GM10266 (cell line): ENCODE data around the gene IRS2.
"Not testable (repeated sequence)": the region's sequence is repeated elsewhere in the genome, so short reads cannot be mapped to it uniquely, and the experiment has no call there.

Source experiments
- DNase-seq: peaks from one replicate; pipeline ENCODE4 v3.0.0; 2012; ENCODE audit errors: extremely low spot score
- TF ChIP-seq, protein P1 (sequence below): IDR thresholded peaks from 2 replicates; pipeline ENCODE4 v1.5.1; 2012; ENCODE audit warnings: mild to moderate bottlenecking, low read depth; ENCODE audit not compliant: control insufficient read depth, insufficient read depth; ENCODE audit errors: missing control alignments

The IRS2 gene

DNA sequence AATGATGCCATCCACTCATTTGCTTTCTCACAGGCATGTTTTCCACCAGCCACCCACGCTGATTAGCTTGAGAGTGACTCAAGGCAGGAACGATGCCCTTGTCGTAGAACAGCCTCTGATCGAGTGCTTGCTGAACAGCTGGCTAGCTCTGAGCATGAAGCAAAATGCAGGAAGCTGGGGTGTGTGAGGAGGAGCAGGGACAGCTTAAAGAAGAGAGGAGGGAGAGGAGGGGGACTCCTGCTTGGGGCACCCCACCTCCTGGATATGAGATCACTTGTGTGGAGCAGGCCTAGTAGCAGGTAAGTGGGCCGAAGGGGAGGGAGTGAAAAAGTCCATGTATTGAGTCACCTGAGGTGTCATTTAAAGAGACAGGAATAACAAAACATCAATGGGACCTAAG is 48.8 kb downstream of the IRS2 start:
- no peak for DNase-seq
- TF ChIP-seq, protein P1, sequence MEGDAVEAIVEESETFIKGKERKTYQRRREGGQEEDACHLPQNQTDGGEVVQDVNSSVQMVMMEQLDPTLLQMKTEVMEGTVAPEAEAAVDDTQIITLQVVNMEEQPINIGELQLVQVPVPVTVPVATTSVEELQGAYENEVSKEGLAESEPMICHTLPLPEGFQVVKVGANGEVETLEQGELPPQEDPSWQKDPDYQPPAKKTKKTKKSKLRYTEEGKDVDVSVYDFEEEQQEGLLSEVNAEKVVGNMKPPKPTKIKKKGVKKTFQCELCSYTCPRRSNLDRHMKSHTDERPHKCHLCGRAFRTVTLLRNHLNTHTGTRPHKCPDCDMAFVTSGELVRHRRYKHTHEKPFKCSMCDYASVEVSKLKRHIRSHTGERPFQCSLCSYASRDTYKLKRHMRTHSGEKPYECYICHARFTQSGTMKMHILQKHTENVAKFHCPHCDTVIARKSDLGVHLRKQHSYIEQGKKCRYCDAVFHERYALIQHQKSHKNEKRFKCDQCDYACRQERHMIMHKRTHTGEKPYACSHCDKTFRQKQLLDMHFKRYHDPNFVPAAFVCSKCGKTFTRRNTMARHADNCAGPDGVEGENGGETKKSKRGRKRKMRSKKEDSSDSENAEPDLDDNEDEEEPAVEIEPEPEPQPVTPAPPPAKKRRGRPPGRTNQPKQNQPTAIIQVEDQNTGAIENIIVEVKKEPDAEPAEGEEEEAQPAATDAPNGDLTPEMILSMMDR: no peak

- TF ChIP-seq, protein P1: no peak
- no peak for DNase-seq
Measured at GRCh38 chr13:109737046-109737573, 49.3 kb downstream of the IRS2 start.

DNA sequence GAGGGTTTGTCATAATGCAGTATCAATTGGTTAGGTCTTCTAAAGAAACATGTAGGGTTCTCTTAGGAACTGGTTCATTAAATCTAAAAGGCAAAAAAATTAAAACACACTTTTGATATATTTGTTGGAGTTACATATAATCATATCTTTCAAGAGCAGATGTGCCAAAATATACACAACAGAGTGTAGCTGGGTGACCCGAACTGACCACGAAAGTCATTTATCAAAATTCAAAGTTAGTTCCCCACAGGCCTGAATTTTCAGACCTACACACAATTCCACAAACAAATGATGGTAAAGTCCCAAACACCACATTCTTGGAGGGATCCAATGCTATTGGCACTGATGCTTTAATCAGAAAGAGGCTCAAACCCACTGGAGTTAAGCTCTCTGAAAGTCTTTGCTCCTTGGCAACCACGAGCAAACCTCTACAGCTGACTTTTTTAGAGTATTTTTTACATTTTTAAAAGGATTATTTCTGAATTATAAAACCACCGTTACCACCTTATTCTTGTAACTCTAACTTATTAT is 50.9 kb downstream of the IRS2 start:
- no peak for DNase-seq

DNA sequence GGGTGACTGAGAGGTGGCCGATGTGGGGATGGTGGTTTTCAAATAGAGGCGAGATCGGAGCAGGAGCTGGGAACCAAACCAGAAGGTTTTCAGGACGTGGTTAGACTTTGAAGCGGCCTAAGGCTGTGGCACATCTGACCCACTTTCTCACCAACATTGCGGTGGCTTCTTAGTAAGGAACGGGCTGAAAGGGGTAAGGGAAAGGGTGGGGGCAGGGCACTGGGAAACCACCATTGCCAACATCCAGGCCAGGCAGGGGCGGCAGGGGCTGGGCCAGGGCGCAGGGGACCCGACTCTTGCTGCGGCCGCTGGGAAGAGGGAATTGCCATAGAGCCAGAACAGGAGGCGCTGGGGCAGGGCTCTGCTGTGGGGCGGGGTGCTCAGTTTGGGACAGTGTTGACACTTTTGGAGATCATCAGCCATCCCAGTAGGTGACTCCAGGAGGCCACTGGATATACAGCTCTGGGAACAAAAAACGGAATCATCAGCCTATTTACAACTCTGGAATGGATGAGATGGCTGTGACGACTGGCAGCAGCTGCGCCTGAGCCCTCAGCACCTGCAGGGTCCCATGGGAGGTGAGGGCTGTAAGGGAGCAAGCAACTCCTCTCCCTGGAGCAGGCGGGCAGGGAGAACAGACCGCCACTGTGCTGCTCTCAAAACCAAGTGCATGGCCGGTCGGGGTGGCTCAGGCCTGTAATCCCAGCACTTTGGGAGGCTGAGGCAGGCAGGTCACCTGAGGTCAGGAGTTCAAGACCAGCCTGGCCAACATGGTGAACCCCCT is 52.2 kb downstream of the IRS2 start:
- TF ChIP-seq, protein P1: no peak
- no peak for DNase-seq

More for the DNA sequence above, 50.9 kb downstream of the IRS2 start:
- TF ChIP-seq, protein P1: no peak

- no peak for DNase-seq
Measured at GRCh38 chr13:109733550-109733949, 52.8 kb downstream of the IRS2 start.

GRCh38 chr13:109732470-109733170 is 53.8 kb downstream of the IRS2 start:
- not testable (repeated sequence) for DNase-seq

More at GRCh38 chr13:109733550-109733949, 52.8 kb downstream of the IRS2 start:
- TF ChIP-seq, protein P1: no peak

GRCh38 chr13:109730812-109731335 is 55.5 kb downstream of the IRS2 start:
- no peak for DNase-seq
- TF ChIP-seq, protein P1: no peak
